Activated T-helper 1 cell treated with anti-CD3 and anti-CD28 coated beads, Interleukin-12 subunit alpha, Interleukin-12 subunit beta, Interleukin-2, Interleukin-4 antibody, amounts not matched to agents 30 ng/mL and 10 ng/mL and 1 ng/mL, durations not matched to agents 14 hours and 24 hours and 36 hours (primary cell): ENCODE data around the gene YPEL1. TPM values are rescaled to one million over a fixed set of nuclear protein-coding genes. Genes with fewer than 3 reads are reported as not detected.
"Not testable (repeated sequence)": the region's sequence is repeated elsewhere in the genome, so short reads cannot be mapped to it uniquely, and the experiment has no call there.

ENCODE experiments used
- DNase-seq: peaks from one replicate; pipeline ENCODE4 v3.0.0; 2021; ENCODE audit warnings: low spot score
- H3K27ac Mint-ChIP-seq: one replicate; pipeline ENCODE4 v1.8.0; 2021; ENCODE audit warnings: mild to moderate bottlenecking, mixed read lengths
- H3K27me3 Mint-ChIP-seq: one replicate; pipeline ENCODE4 v1.8.0; 2022; ENCODE audit warnings: mild to moderate bottlenecking, moderate library complexity, mixed read lengths; ENCODE audit not compliant: insufficient read depth
- H3K36me3 Mint-ChIP-seq: one replicate; pipeline ENCODE4 v1.8.0; 2021; ENCODE audit warnings: low read depth, mixed read lengths
- H3K4me1 Mint-ChIP-seq: one replicate; pipeline ENCODE4 v1.8.0; 2021; ENCODE audit warnings: low read depth, mixed read lengths
- H3K4me3 Mint-ChIP-seq: one replicate; pipeline ENCODE4 v1.8.0; 2021; ENCODE audit warnings: mild to moderate bottlenecking, moderate library complexity, mixed read lengths
- H3K9me3 Mint-ChIP-seq: one replicate; pipeline ENCODE4 v1.8.0; 2021; ENCODE audit warnings: mixed read lengths
- intact Hi-C: fragments of 100-400 bp; cut with micrococcal nuclease; formaldehyde crosslinking; loops from one replicate; pipeline ENCODE4 v1.15.1; 2024
- total RNA-seq: library from RNA; stranded (reverse); gene quantifications from 2 replicates; pipeline ENCODE4 v1.2.3, GENCODE V29; 2022

Gene YPEL1
- total RNA-seq, 1 donor from 2014 or later, result 0.34 TPM

GRCh38 chr22:21680830-21681565 lies 54.6 kb downstream of the YPEL1 start:
- Mint-ChIP-seq H3K4me3 (no peak overlapping the region), H3K27me3 (no peaks in the 10 kb centered on the region), H3K9me3 (no peaks in the 10 kb centered on the region), H3K36me3 (peaks cover 18% of the 10 kb centered on the region), H3K27ac (no peak overlapping the region), H3K4me1 (no peaks in the 10 kb centered on the region)
- no peak for DNase-seq
- intact Hi-C loops, result no loop called here

DNA sequence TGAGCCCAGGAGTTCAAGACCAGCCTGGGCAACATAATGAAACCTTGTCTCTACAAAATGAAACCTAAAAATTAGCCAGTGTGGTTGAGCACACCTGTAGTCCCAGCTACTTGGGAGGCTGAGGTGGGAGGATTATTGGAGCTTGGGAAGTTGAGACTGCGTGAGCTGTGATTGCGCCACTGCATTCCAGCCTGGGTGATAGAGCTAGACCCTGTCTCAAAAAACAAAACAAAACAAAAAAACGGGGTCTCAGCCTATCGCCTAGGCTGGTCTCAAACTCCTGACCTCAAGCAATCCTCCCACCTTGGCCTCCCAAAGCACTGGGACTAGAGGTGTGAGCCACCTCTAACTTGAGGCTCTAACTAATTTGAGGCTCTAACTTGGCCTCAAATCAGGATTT lies 56.2 kb downstream of the YPEL1 start:
- Mint-ChIP-seq H3K4me3 (no peak overlapping the region), H3K9me3 (no peaks in the 10 kb centered on the region), H3K27ac (no peak overlapping the region), H3K36me3 (peaks cover 13% of the 10 kb centered on the region), H3K4me1 (no peaks in the 10 kb centered on the region), H3K27me3 (no peaks in the 10 kb centered on the region)
- intact Hi-C loops, result no loop called here
- no peak for DNase-seq

DNA sequence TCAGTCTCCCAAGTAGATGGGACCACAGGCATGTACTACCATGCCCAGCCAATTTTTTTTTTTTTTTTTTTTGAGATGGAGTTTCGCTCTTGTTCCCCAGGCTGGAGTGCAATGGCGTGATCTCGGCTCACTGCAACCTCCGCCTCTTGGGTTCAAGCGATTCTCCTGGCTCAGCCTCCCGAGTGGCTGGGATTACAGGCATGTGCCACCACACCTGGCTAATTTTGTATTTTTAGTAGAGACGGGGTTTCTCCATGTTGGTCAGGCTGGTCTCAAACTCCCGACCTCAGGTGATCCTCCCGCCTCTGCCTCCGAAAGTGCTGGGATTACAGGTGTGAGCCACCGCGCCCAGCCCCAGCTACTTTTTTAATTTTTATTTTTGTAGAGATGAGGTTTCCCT lies 56.8 kb downstream of the YPEL1 start:
- DNase-seq, H3K27ac Mint-ChIP-seq, H3K4me1 Mint-ChIP-seq, intact Hi-C loops, H3K4me3 Mint-ChIP-seq, H3K27me3 Mint-ChIP-seq, H3K9me3 Mint-ChIP-seq: not testable (repeated sequence)
- H3K36me3 Mint-ChIP-seq, result peaks cover 15% of the 10 kb centered on the region

GRCh38 chr22:21677606-21678443 lies 57.8 kb downstream of the YPEL1 start:
- DNase-seq, result no peak
- H3K27me3 Mint-ChIP-seq, result no peaks in the 10 kb centered on the region
- peaks cover 23% of the 10 kb centered on the region for H3K36me3 Mint-ChIP-seq
- intact Hi-C loops, result no loop called here
- no peak overlapping the region for H3K27ac Mint-ChIP-seq
- H3K9me3 Mint-ChIP-seq, result no peaks in the 10 kb centered on the region
- no peak overlapping the region for H3K4me3 Mint-ChIP-seq
- no peaks in the 10 kb centered on the region for H3K4me1 Mint-ChIP-seq

DNA sequence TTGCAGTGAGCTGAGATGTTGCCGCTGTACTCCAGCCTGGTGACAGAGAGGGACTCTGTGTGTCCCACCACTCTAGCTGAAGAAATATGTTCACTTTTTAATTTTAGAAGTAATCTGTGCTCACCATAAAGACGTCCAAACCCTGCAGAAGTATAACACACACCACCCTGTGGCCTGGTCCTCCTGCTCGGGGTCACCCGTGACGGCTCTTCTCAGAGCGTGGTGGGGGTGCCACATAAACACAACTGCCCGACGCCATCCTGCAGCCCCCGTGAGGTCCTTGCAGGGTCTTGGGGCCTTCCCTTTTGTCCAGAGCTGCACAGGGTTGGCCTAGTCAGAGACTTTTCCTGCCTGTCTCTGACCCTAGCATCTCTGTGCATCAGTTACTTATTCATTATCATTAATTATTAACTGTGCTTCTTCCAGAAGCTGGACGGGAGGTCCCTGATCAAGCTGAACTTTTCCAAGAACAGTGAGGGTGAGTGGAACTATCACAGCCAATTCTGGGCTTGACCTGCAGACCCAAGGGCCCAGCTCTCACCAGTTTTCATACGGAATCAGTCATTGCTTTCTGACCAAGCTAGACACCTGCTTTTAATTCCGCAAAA lies 60.9 kb downstream of the YPEL1 start:
- DNase-seq, result no peak
- intact Hi-C loops, result no loop called here
- Mint-ChIP-seq H3K9me3 (no peaks in the 10 kb centered on the region), H3K4me3 (no peak overlapping the region), H3K27ac (no peak overlapping the region), H3K36me3 (peaks cover 40% of the 10 kb centered on the region), H3K27me3 (no peaks in the 10 kb centered on the region), H3K4me1 (peaks cover 3% of the 10 kb centered on the region)

DNA sequence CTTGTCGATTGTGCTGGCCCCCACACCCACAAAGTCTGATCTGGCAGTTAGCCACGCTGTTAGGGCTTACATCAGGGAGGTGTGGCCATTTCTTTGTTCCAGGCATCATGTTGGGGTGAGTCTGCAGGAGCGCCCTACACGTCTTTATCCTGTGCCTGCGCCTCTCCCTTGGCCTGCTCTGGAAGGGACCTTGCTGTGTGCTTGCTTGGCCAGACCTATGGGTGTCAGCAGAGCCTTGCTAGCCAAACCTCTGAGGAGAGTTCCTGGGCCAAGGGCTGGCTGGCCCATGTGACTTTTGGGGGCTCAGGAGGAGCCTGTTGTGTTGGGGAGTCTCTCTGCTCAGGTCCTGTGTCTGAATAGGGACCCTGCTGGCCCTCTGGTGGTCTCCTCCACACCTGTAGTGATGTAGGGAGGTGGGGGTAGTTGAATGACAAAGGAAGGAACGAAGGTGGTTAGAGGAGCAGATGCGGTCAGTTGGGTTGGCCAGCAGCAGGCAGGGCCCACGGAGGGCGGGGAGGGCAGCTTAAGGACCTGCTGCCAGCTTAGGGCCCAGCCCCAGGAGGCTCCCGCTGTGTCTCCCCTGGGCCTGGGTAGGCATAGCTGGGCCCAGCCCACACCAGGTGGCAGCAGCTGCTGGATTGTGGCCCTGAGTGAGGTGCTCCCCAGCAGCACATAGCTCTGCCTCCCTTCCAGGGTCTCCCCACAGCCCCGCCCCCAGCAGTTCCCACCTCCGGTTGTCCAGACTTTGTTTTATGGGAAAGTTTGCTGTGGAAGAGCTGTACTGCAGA lies 61.9 kb downstream of the YPEL1 start:
- H3K4me1 Mint-ChIP-seq, result peaks cover 4% of the 10 kb centered on the region

DNA sequence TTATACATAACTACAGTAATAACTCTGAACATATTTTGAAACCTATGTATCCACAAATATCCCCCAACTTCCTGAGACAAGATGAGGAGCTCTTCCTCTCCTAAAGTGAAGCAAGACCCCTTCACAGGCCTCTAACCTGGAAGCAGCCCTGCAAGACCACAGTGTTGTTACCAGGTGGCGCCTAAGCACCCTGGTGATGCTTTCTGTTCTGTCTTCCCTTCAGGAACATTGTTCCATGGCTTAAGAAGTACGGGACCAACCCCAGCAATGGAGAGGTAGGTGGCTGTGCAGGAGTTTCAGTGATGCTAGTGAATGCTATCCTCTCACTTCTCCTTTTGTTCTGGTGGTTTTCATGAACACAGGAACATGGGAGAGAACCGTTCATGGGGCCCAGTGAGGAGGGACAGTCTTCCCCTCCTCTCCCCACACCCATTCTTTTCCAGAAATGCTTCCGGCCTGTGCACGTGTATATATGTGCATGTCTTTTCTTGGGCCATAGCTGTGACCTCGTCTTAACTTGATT lies 63.4 kb downstream of the YPEL1 start:
- Mint-ChIP-seq H3K4me3 (no peak overlapping the region), H3K36me3 (peaks cover 47% of the 10 kb centered on the region)

More for the DNA sequence above, 61.9 kb downstream of the YPEL1 start:
- no peaks in the 10 kb centered on the region for H3K9me3 Mint-ChIP-seq
- no peak overlapping the region for H3K27ac Mint-ChIP-seq
- intact Hi-C loops, result no loop called here
- DNase-seq, result no peak
- H3K27me3 Mint-ChIP-seq, result no peaks in the 10 kb centered on the region
- no peak overlapping the region for H3K4me3 Mint-ChIP-seq
- H3K36me3 Mint-ChIP-seq, result peaks cover 44% of the 10 kb centered on the region

GRCh38 chr22:21669026-21669425 lies 66.6 kb downstream of the YPEL1 start:
- H3K9me3 Mint-ChIP-seq, result no peaks in the 10 kb centered on the region
- H3K36me3 Mint-ChIP-seq, result peaks cover 34% of the 10 kb centered on the region
- no peak overlapping the region for H3K27ac Mint-ChIP-seq
- no peaks in the 10 kb centered on the region for H3K27me3 Mint-ChIP-seq
- peaks cover 30% of the 10 kb centered on the region for H3K4me1 Mint-ChIP-seq
- DNase-seq, result no peak
- H3K4me3 Mint-ChIP-seq, result peak overlapping the region; percentile 26
- intact Hi-C loops, result loop anchor here (5.0 kb wide), 2 partner anchors 198 to 283 kb away; partner anchors contain the start of genes MAPK1 and PPM1F

More for the DNA sequence above, 63.4 kb downstream of the YPEL1 start:
- Mint-ChIP-seq H3K27ac (no peak overlapping the region), H3K27me3 (no peaks in the 10 kb centered on the region), H3K9me3 (no peaks in the 10 kb centered on the region), H3K4me1 (peaks cover 10% of the 10 kb centered on the region)
- intact Hi-C loops, result no loop called here
- DNase-seq, result no peak

- Mint-ChIP-seq H3K27ac (peak overlapping the region; percentile 97), H3K4me3 (peak overlapping the region; percentile 99), H3K27me3 (no peaks in the 10 kb centered on the region), H3K4me1 (peaks cover 30% of the 10 kb centered on the region), H3K9me3 (no peaks in the 10 kb centered on the region), H3K36me3 (peaks cover 19% of the 10 kb centered on the region)
- DNase-seq, result no peak
- intact Hi-C loops, result loop anchor here (1.0 to 5.0 kb wide), 5 partner anchors 9 to 286 kb away; partner anchors contain the start of genes MAPK1, PPM1F and YPEL1
These were observed 68.8 kb downstream of the YPEL1 start for GRCh38 chr22:21666786-21667185.

DNA sequence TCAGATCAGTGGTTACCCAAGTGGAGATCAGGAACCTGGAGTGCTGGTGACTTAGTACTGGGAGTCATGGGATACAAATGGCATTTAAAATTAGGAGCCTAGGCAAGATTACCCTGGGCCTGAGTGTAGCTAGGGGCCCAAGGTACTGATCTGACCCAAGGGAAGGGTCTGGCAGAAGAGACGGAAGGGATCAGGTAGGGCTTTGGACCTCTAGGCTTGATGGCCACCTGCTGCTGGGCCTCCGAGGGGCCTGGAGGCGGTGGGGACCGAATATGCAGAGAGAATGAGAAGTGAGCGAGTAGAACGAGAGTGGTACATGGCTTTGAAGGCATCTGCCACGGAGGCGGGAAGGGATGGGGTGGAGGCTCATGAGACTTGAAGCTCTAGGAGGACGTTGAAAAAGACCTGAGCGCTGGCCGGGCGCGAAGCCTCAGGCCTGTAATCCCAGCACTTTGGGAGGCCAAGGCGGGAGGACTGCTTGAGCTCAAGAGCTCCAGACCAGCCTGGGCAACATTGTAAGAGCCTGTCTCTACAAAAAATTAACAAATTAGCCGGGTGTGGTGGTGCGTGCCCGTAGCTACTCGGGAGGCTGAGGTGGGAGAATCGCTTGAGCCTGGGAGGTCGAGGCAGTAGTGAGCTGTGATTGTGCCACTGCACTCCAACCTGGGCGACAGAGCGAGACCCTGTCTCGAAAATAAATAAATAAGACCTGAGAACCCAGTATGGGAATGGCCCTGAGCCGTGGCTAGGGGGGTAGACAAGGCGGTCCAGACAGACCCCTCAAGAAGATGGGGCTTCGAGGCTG lies 70.3 kb downstream of the YPEL1 start:
- H3K27ac Mint-ChIP-seq, result peak overlapping the region; percentile 97
- peaks cover 30% of the 10 kb centered on the region for H3K4me1 Mint-ChIP-seq
- intact Hi-C loops, result loop anchor here (5.0 kb wide), 2 partner anchors 202 to 287 kb away; partner anchors contain the start of genes MAPK1 and PPM1F
- H3K4me3 Mint-ChIP-seq, result peak overlapping the region; percentile 99
- no peaks in the 10 kb centered on the region for H3K9me3 Mint-ChIP-seq
- no peaks in the 10 kb centered on the region for H3K27me3 Mint-ChIP-seq
- peaks cover 9% of the 10 kb centered on the region for H3K36me3 Mint-ChIP-seq
- DNase-seq, result no peak

DNA sequence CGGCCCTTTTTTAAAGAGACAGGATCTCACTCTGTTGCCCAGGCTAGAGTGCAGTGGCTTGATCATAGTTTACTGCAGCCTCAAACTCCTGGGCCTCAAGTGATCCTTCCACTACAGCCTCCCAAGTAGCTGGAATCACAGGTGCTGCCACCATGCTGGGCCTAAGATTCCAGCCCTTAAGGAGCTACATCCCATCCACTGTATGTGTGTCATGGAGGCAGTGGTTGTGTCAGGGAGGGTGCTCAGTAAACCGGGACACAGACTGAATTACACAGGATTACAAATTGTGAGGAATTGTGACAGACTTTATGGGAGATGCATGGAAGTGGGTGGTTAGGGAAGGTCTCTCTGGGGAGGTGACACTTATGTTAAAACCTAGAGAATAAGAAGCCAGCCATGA lies 71.9 kb downstream of the YPEL1 start:
- no peak for DNase-seq
- Mint-ChIP-seq H3K27ac (no peak overlapping the region), H3K36me3 (peaks cover 3% of the 10 kb centered on the region), H3K27me3 (no peaks in the 10 kb centered on the region), H3K4me3 (no peak overlapping the region), H3K4me1 (peaks cover 25% of the 10 kb centered on the region), H3K9me3 (no peaks in the 10 kb centered on the region)
- intact Hi-C loops, result no loop called here
